ENCODE measurements around the gene SFXN4. TPM values are rescaled to one million over a fixed set of nuclear protein-coding genes. Genes with fewer than 3 reads are reported as not detected.
A peak's percentile ranks its signal among the peaks of the same experiment; 100 is the strongest.
"Not testable (repeated sequence)": the region's sequence is repeated elsewhere in the genome, so short reads cannot be mapped to it uniquely, and the experiment has no call there.

SFXN4 gene
- total RNA-seq, 4 donors from 2014 or later: 12.2 to 37.4 (median 15.0) TPM

DNA sequence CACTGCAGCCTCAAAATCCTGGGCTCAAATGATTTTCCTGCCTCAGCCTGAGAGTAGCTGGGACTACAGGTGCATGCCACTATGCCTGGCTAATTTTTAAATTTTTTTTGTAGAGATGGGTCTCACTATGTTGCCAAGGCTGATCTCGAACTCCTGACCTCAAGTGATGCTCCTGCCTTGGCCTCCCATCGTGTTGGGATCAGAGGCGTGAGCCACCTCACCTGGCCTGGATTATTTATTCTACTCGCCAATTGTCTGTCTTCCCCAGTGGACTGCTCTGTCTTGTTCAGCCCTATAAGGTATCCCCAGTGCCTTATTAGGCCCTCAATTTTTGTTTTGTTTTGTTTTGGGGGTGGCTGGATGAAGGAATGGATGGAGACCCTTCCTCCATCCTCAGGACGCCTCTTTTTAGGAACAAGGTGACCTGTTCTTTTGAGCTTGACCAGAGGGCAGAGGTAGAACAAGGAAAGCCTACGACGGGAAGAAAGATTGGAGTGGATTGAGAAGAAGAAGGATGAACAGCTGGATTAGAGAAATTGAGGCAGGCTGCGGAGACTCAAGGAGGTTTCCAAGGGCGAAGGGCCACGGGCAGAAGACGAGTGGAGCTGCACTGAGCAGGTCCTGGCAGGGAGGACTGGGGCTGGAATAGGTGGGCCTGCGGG is 62.1 kb downstream of the SFXN4 start:
- peak overlapping the region; percentile 54 for H3K27ac ChIP-seq
- WGBS: 46% methylated on average over 12 of the region's 12 CpGs
- TF ChIP-seq POLR2AphosphoS5 (IDR thresholded peaks at IDR 0.05) (no peak), CTCF (IDR thresholded peaks at IDR 0.05) (no peak), EP300 (IDR thresholded peaks at IDR 0.05) (no peak), POLR2A (IDR thresholded peaks at IDR 0.05) (no peak)

DNA sequence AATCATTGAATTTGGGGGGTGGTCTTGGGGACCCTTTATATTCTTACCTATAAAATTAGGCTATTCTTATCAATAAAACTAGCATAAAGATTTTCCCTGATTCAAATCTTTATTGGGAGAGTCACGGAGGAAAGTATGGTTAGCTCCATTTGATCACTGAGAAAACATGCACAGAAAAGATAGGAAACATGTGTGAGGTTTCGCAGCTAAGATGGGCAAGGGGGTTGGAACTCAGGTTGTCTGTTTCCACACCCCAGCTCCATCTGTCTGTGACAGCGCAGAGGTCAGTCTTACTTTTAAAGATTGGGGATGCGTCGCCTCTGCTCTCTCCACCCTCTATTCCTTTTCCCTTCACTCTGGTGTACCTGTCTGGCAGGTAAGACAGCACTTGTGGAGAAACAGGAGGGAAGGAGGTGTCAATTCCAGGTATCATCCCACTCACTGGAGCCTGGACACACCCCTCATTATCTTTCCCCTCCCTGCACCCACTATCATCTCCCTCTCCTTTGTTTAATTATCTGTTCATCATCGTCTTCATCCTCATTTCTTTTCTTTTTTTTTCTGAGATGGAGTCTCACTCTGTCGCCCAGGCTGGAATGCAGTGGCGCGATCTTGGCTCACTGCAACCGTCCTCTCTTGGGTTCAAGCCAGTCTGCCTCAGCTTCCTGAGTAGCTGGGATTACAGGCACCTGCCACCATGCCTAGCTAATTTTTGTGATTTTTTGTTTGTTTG is 64.0 kb downstream of the SFXN4 start:
- Histone ChIP-seq H3K27me3 (no peaks in the 10 kb centered on the region), H3K36me3 (no peaks in the 10 kb centered on the region), H3K4me3 (no peak overlapping the region), H3K27ac (peak overlapping the region; percentile 83), H3K9me3 (no peaks in the 10 kb centered on the region), H3K4me1 (peaks cover 49% of the 10 kb centered on the region)
- WGBS: 31% methylated on average over 10 of the region's 10 CpGs
- DNase-seq (ENCODE audit: low spot score in 2 of 2): no peak
- TF ChIP-seq EP300 (IDR thresholded peaks at IDR 0.05) (no peak), POLR2AphosphoS5 (IDR thresholded peaks at IDR 0.05) (no peak), CTCF (IDR thresholded peaks at IDR 0.05) (no peak), POLR2A (IDR thresholded peaks at IDR 0.05) (no peak)

More for the DNA sequence above, 62.1 kb downstream of the SFXN4 start:
- peaks cover 49% of the 10 kb centered on the region for H3K4me1 ChIP-seq
- no peaks in the 10 kb centered on the region for H3K36me3 ChIP-seq
- peak overlapping the region; percentile 96 for H3K4me3 ChIP-seq
- no peaks in the 10 kb centered on the region for H3K9me3 ChIP-seq
- H3K27me3 ChIP-seq: no peaks in the 10 kb centered on the region
- DNase-seq (ENCODE audit: low spot score in 2 of 2): no peak

GRCh38 chr10:119100434-119101238 is 64.9 kb downstream of the SFXN4 start:
- Histone ChIP-seq H3K9me3 (no peaks in the 10 kb centered on the region), H3K4me3 (no peak overlapping the region)
- DNase-seq (ENCODE audit: low spot score in 2 of 2): no peak

GRCh38 chr10:119098576-119098975 is 66.9 kb downstream of the SFXN4 start:
- no peak for TF ChIP-seq CTCF (IDR thresholded peaks at IDR 0.05)
- Histone ChIP-seq H3K27ac (no peak overlapping the region), H3K4me3 (no peak overlapping the region), H3K27me3 (no peaks in the 10 kb centered on the region), H3K36me3 (no peaks in the 10 kb centered on the region), H3K9me3 (no peaks in the 10 kb centered on the region), H3K4me1 (peaks cover 34% of the 10 kb centered on the region)
- DNase-seq (ENCODE audit: low spot score in 2 of 2): no peak
- WGBS: 93% methylated on average over 3 of the region's 3 CpGs

More at GRCh38 chr10:119100434-119101238, 64.9 kb downstream of the SFXN4 start:
- Histone ChIP-seq H3K27me3 (no peaks in the 10 kb centered on the region), H3K36me3 (no peaks in the 10 kb centered on the region), H3K4me1 (peaks cover 47% of the 10 kb centered on the region), H3K27ac (peak overlapping the region; percentile 83)
- 40% methylated on average over 3 of the region's 3 CpGs for WGBS
- no peak for TF ChIP-seq CTCF (IDR thresholded peaks at IDR 0.05)
- no peak for TF ChIP-seq EP300 (IDR thresholded peaks at IDR 0.05)
- no peak for TF ChIP-seq POLR2AphosphoS5 (IDR thresholded peaks at IDR 0.05)
- TF ChIP-seq POLR2A (IDR thresholded peaks at IDR 0.05): no peak

- not testable (repeated sequence) for H3K36me3 ChIP-seq, H3K4me3 ChIP-seq, H3K9me3 ChIP-seq, H3K27ac ChIP-seq, H3K27me3 ChIP-seq
- peak in 1 of 2 donors; percentile 8 for DNase-seq (ENCODE audit: low spot score in 2 of 2)
- WGBS: 91% methylated on average over 12 of the region's 12 CpGs
- peaks cover 20% of the 10 kb centered on the region for H3K4me1 ChIP-seq
Observed at GRCh38 chr10:119096641-119097415, 68.7 kb downstream of the SFXN4 start.
